ENCODE data around the gene PTP4A2.
"Not testable (repeated sequence)": the region's sequence is repeated elsewhere in the genome, so short reads cannot be mapped to it uniquely, and the experiment has no call there.

DNA sequence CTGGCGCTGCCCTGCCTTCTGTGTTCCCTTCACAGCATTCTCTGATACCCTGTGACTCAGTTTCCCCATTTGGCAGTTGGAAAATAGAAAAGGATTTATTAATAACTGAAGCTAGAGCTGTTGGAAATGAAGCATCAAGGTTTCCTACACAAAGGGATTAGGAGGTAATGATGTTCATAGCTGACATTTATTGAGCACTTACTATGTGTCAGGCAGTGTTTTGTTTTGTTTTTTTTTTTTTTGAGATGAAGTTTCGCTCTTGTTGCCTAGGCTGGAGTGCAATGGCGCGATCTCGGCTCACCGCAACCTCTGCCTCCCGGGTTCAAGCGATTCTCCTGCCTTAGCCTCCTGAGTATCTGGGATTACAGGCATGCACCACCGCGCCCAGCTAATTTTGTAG lies 7.5 kb upstream of the PTP4A2 start:
- TF ChIP-seq, protein P1, sequence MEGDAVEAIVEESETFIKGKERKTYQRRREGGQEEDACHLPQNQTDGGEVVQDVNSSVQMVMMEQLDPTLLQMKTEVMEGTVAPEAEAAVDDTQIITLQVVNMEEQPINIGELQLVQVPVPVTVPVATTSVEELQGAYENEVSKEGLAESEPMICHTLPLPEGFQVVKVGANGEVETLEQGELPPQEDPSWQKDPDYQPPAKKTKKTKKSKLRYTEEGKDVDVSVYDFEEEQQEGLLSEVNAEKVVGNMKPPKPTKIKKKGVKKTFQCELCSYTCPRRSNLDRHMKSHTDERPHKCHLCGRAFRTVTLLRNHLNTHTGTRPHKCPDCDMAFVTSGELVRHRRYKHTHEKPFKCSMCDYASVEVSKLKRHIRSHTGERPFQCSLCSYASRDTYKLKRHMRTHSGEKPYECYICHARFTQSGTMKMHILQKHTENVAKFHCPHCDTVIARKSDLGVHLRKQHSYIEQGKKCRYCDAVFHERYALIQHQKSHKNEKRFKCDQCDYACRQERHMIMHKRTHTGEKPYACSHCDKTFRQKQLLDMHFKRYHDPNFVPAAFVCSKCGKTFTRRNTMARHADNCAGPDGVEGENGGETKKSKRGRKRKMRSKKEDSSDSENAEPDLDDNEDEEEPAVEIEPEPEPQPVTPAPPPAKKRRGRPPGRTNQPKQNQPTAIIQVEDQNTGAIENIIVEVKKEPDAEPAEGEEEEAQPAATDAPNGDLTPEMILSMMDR (conservative IDR thresholded peaks at IDR 0.05; ENCODE audit: low read length), result not testable (repeated sequence)
- TF ChIP-seq EZH2phosphoT487 (IDR thresholded peaks at IDR 0.05; ENCODE audit: borderline replicate concordance), result not testable (repeated sequence)
